GM12873 (cell line): Measurements from ENCODE around the gene KLHL25.

Source experiments
- CTCF ChIP-seq: IDR thresholded peaks from 2 replicates; pipeline ENCODE4 v1.5.1; 2012; ENCODE audit warnings: low read depth, mild to moderate bottlenecking, moderate library complexity, low read length, control low read depth; ENCODE audit not compliant: insufficient read depth; ENCODE audit errors: missing control alignments

Gene KLHL25

GRCh38 chr15:85778107-85778776 is 16.5 kb downstream of the KLHL25 start:
- no peak for TF ChIP-seq CTCF

- TF ChIP-seq CTCF = no peak
Measured at GRCh38 chr15:85777250-85778106, 17.2 kb downstream of the KLHL25 start.

- no peak for TF ChIP-seq CTCF
Measured at GRCh38 chr15:85773970-85774369, 20.8 kb downstream of the KLHL25 start.

- TF ChIP-seq CTCF = no peak
Measured at GRCh38 chr15:85773249-85773648, 21.5 kb downstream of the KLHL25 start.

GRCh38 chr15:85772668-85773067 is 22.1 kb downstream of the KLHL25 start:
- TF ChIP-seq CTCF = no peak

- TF ChIP-seq CTCF = no peak
Measured at GRCh38 chr15:85771781-85772445, 22.8 kb downstream of the KLHL25 start.

- no peak for TF ChIP-seq CTCF
Measured at GRCh38 chr15:85771271-85771670, 23.5 kb downstream of the KLHL25 start.
